MM.1S (cell line): ENCODE measurements around the gene NUSAP1.
"Not testable (repeated sequence)": the region's sequence is repeated elsewhere in the genome, so short reads cannot be mapped to it uniquely, and the experiment has no call there.

Experiments
- EZH2phosphoT487 ChIP-seq: fragments of 300-600 bp; sonication (generic); IDR thresholded peaks from 2 replicates; pipeline ENCODE4 v1.6.1; 2018; ENCODE audit warnings: antibody characterized with exemption, low read length
- TF ChIP-seq, protein P1 (sequence below): fragments of 300-600 bp; sonication (generic); IDR thresholded peaks from 2 replicates; pipeline ENCODE4 v1.5.1; 2016; ENCODE audit warnings: antibody characterized with exemption, low read length, mixed read lengths

DNA sequence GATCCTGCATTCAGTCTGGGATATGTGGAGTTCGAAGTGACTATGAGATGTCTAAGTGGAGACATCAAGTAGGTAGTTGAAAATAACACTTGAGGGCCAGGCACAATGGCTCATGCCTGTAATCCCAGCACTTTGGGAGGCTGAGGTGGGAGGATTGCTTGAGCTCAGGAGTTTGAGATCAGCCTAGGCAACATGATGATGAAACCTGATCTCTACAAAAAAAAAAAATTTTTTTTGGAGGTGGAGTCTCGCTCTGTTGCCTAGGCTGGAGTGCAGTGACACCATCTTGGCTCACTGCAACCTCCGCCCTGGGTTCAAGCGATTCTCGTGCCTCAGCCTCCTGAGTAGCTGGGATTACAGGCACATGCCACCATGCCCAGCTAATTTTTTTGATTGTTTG, 93.2 kb downstream of the NUSAP1 start:
- TF ChIP-seq, protein P1, sequence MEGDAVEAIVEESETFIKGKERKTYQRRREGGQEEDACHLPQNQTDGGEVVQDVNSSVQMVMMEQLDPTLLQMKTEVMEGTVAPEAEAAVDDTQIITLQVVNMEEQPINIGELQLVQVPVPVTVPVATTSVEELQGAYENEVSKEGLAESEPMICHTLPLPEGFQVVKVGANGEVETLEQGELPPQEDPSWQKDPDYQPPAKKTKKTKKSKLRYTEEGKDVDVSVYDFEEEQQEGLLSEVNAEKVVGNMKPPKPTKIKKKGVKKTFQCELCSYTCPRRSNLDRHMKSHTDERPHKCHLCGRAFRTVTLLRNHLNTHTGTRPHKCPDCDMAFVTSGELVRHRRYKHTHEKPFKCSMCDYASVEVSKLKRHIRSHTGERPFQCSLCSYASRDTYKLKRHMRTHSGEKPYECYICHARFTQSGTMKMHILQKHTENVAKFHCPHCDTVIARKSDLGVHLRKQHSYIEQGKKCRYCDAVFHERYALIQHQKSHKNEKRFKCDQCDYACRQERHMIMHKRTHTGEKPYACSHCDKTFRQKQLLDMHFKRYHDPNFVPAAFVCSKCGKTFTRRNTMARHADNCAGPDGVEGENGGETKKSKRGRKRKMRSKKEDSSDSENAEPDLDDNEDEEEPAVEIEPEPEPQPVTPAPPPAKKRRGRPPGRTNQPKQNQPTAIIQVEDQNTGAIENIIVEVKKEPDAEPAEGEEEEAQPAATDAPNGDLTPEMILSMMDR: not testable (repeated sequence)
- not testable (repeated sequence) for TF ChIP-seq EZH2phosphoT487
